ENCODE data around the gene STARD3.

STARD3 gene

DNA sequence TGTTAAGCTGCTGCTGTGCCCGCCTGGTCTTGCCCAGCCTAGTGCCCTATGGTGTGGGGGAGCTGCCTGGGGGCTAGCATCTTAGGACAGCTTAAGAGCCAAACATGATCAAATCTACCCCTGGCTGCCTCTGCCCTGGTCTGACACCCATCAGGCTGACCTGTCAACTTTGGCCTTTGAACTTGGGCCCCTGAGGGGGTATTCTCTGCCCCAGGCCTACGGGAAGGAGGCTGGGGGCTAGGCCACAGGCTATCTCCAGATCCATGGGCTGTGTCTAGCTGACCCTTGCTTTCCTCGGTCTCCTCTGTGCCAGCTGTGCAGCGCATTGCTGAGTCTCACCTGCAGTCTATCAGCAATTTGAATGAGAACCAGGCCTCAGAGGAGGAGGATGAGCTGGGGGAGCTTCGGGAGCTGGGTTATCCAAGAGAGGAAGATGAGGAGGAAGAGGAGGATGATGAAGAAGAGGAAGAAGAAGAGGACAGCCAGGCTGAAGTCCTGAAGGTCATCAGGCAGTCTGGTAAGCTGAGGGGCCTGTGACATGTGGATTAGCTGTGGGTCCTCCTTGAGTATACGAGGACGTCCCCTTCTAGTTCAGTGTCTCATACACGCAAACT, 3.3 kb upstream of the STARD3 start:
- no peak for DNase-seq
- intact Hi-C loops (cut with DNase I): no loop called here

DNA sequence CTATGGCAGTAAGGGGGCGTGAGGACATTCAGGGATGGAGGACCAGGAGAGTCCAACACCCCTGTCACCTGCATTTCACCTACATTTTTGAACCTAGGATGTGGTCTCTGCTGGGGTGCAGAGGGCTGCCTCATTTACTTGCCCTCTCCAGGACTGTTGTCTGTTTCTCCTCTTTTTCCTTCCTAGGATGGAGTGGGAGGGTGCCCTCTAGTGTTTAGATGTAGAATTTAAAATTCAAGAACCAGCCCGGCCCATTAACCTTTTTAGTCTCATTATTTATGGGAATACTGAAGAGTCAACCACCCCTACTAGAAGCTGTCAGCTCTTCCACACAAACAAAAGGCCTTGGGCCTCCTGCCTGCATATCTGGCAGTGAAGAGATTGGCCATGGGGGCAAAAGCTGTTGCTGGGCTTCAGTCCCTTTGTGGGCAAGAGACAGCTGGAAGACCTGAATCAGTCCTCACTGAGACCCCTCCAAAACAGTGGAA, 2.5 kb upstream of the STARD3 start:
- no peak for DNase-seq
- intact Hi-C loops (cut with DNase I): no loop called here

DNA sequence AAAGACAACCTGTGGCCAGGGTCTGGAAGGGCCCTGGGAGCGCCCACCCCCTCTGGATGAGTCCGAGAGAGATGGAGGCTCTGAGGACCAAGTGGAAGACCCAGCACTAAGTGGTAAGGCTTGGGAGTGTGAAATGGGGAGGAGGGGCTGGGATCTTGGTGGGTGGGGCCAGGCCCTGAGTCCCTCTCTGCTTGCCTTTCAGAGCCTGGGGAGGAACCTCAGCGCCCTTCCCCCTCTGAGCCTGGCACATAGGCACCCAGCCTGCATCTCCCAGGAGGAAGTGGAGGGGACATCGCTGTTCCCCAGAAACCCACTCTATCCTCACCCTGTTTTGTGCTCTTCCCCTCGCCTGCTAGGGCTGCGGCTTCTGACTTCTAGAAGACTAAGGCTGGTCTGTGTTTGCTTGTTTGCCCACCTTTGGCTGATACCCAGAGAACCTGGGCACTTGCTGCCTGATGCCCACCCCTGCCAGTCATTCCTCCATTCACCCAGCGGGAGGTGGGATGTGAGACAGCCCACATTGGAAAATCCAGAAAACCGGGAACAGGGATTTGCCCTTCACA, 1.2 kb upstream of the STARD3 start:
- intact Hi-C loops (cut with DNase I): loop anchor here (5.0 kb wide), 1 partner anchor 117 kb away; no protein-coding TSS in a partner anchor
- no peak for DNase-seq

DNA sequence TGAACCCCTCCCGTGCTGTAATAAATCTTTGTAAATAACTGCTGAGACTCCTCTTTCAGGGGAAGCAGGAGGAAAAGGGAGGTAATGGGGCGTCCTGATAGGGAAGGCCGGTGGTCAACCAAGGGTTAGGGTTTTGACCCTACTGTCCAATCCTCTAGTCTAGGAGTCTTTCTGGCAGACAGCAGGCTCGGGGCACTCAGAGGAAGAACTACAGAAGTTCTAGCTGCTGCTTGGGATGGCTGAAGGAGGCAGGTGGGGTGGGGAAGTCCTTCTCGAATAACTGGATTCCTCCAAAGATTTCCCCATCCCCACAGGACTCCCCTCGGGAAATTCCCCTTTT, 387 bp upstream of the STARD3 start:
- intact Hi-C loops (cut with DNase I): loop anchor here (5.0 kb wide), 1 partner anchor 116 kb away; no protein-coding TSS in a partner anchor
- DNase-seq: no peak

DNA sequence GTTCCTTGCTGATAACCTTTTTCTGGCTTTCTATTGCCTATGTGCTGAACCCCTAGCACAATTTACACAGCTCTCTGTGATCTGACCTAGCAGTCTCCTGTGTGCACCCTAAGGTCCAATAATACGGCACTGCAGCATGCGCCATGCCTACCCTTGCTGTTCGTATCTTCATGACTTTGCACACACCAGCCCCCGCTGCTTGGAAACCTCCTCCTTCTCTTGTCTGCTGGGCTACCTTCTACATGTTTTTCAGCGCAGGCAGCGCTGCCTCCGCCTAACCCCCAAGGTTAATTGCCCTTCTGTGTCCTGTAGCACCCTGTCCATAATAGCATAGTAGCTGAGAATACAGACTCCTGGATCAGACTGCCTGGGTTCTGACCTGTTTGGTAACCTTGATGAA, 1.4 kb downstream of the STARD3 start:
- no peak for DNase-seq
- intact Hi-C loops (cut with DNase I): loop anchor here (5.0 kb wide), 1 partner anchor 114 kb away; no protein-coding TSS in a partner anchor

DNA sequence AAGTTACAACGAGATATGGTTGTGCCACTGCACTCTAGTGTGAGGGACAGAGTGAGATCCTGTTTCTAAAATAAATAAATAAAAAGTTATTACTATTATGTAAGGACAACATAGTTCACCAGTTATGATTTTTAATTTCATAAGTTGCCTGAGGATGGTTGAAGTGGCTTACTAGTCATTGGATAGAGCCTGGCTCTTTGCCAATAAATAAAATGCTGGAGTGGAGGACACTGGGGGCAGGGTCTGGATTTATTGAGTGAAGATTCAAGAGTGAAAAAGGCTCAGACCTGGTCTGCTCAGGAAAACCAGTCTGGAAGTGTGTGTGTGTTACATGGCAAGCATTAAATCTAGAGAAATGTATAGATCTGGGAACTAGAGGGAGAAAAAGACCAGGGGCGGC, 2.1 kb downstream of the STARD3 start:
- intact Hi-C loops (cut with DNase I): loop anchor here (5.0 kb wide), 1 partner anchor 113 kb away; no protein-coding TSS in a partner anchor
- DNase-seq: no peak

DNA sequence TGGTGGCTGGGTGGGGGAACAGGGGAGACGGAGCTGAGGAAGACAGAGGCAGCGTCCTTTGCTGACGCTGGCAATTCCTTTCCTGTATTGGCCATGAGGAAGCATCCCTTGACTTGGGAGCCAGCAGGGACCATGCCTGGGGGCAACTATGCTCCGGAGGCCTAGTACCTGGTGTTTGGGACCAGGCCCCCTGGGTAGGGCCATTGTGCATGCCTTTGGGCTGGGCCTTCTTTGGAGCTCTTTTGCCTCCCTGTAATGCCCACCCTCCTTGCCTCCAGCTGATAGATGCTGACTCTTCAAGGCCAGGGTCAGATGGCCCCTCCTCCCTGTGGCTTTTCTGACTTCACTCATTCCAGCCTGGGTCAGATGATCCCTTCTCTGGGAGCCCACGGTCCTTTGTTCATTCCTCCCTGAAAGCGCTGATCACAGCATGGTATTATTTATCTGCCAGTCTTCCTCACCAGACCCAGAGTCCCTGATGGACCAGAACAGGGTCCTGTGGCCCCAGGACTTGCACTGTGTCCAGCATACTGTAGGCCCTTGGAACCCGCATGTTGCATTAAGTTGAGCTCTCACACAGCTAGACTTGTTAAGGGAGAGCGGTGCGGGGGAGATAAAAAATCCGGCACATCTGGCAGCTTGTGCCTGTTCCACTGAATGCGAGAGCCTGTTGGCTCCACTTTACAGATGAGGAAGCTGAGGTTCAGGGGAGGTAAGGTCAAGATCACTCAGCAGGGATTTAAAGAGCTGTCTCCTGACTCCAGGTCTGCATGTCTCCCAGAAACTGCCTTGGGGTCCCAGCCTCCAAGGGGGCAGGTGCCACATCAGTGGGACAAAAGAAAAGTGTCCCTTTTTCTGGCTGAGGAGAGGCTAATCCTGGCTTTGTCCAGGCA, 2.9 kb downstream of the STARD3 start:
- intact Hi-C loops (cut with DNase I): loop anchor here (5.0 kb wide), 1 partner anchor 112 kb away; no protein-coding TSS in a partner anchor
- no peak for DNase-seq

DNA sequence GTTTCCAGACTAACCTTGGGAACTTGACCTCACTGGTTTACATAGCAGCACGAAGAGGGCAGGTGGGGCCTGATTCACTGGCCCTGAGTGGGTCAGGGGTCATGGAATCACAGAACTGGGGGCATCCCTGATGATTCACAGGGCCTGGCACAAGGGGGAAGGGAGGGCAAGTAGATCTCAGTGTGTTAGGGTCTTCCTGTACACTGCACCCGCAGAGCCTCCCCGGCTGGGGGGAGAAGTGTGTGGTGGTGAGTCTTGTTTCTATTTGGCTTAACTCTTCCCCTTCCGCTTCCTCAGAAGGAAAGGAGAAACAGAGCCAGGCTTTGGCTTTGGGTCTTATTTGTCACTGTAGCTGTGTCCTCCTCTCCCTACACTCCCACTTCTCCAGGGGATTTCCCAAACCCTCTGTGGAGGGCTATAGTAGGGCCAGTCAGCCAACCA, 3.7 kb downstream of the STARD3 start:
- intact Hi-C loops (cut with DNase I): no loop called here
- no peak for DNase-seq

DNA sequence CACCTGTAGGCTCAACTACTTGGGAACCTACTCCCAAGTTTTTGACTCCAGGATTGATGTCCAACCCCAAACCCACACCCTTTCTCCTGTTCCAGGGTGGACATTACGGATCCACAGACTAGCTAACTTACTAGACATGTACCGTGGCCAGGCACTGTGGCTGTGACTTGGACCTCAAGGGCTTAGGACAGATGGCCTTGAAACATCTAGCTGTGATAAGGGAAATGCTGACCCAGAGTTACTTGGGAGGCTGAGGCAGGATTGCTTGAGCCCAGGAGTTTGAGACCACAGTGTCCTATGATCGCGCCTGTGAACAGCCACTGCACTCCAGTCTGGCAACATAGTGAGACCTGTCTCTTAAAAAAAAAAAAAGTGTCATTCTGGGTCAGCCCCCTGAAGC, 4.2 kb downstream of the STARD3 start:
- intact Hi-C loops (cut with DNase I): no loop called here
- DNase-seq: no peak

DNA sequence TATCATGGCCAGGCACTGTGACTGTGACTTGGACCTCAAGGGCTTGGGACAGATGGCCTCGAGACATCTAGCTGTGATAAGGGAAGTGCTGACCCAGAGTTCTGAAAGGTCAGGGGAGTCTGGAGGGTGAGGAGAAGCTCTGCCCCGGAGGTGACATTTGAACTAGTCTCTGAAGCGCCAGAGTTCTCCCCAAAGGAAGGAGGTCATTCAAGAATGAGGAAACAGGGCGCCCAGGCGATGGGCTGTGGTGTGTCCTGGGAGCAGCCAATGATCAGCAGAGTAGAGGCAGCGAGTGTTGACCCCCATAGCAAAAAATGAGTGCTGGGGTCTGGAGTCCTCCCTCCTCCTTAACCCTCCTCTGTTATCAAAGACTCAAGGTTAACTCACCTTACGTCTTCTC, 4.9 kb downstream of the STARD3 start:
- intact Hi-C loops (cut with DNase I): no loop called here
- no peak for DNase-seq

DNA sequence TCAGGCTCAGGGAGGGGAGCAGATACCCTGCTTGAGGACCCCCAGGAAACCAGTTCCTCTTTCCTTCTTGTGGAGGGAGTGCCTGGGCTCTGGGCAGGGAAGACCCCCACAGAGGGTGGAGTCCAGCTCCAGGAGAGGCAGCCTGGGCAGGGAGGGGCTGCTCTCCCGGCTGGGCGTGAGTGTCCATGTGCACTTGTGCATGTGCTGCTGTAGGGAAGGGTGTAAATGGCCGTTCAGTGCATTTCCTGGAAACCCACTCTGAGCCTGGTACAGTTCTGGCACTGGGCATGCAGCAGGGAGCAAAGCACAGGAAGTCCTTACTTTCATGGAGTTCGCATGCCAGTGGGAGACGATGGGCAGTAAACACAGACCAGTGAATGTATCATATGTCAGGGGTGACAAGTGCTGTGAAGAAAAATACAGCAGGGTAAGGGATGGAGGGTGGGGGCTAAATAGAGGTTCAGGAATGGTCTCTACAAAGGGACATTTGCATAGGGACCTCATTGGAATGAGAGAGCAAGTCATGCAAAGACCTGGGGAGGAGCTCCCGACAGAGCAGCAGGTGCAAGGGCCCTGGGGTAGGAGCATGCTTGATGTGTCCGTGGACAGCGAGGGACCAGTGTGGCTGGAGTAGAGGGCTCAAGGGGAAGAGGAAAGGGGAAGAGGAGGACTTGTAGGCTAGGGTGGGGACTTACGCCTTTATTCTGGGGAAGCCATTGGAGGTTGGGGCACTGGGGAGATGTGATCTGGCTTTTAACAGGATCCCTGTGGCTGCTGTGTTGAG, 5.5 kb downstream of the STARD3 start:
- intact Hi-C loops (cut with DNase I): no loop called here
- DNase-seq: no peak

DNA sequence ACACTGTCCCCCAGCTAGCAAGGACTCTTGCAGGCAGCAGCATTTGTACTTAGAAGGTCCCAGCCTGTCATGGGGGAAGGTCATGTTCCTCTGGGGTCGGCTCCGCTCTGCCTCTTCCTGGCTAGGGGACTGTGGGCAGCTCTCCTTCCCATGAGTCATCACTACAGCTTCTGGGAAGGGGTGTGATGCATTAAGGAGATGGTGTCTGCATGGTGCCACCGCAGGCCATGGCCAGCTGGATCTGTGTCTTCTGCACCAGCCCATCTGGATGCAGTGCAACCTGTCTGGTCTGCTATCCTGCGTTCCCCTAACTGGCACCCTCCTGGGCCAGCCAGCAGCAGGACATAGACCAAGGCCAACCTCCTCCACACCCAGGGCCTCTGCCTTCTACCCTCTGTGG, 6.3 kb downstream of the STARD3 start:
- DNase-seq: no peak
- intact Hi-C loops (cut with DNase I): no loop called here

DNA sequence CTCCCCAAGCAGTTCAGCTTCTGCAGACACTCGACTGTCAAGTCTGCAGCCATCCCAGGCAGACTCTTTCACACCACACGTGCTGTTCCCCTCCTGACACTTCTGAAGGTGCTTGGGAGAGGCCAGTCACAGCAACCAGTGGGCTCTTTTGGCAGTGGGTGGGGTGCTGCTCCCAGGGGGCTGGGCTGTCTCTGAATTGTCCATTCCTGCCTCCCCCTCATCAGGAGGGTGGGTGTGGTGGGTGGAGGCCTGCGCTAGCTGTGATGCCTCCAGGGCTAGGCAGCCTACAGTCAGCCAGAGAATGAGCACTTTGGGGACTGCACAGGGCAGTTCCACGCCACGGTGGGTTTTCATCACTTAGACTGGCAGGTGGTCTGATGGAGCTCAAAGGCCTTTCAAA, 10.3 kb downstream of the STARD3 start:
- no peak for DNase-seq
- intact Hi-C loops (cut with DNase I): no loop called here

DNA sequence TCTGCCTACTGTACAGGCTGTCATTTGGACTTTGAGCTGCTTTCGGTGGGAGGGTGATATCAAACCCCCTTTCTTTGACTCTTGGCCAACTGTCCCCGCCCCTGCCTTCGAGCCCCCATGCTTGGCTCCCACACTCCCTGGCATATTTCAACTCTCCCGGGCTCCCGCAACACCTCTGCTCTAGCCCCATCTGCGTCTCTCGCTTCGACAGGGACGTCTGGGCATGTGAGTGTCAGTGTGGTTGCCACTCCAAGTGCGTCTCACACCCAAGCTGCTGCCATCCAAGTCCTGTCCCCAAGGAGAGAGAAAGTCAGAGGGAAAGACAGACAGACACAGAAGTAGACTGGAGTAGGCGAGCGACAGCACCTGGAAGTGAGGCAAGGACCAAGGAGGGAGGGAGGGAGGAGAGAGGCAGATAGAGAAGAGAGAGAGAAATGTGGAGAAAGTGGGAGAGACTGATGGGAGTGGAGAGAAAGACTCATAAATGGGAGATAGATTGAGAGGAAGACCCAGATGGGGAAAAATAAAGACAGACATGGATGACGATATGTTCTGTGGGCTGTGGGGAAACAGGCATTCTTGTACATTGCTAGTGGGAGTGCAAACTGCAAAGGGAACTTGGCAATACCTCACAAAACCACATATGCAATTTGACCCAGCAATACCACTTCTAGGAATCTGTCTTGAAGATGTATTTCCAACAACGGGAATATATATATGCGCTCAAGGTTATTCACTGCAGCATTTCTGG, 11.8 kb downstream of the STARD3 start:
- intact Hi-C loops (cut with DNase I): no loop called here
- no peak for DNase-seq

DNA sequence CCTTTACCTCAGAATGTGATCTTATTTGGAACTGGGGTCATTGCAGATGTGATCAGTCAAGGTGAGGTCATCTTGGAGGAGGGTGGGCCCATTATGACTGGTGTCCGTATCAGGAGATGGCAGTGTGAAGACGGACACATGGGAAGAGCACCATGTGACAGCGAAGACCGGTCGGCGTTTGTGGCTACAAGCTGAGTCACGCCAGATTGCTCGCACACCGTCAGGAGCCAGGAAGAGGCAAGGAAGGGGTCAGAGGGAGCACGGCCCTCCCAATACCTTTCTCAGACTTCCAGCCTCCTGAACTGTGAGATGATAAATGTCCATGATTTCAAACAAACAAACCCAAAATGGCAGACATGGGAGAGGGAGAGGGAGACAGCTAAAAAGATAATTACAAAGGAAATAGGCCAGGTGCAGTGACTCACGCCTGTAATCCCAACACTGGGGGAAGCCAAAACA, 13.2 kb downstream of the STARD3 start:
- intact Hi-C loops (cut with DNase I): no loop called here
- DNase-seq: no peak

DNA sequence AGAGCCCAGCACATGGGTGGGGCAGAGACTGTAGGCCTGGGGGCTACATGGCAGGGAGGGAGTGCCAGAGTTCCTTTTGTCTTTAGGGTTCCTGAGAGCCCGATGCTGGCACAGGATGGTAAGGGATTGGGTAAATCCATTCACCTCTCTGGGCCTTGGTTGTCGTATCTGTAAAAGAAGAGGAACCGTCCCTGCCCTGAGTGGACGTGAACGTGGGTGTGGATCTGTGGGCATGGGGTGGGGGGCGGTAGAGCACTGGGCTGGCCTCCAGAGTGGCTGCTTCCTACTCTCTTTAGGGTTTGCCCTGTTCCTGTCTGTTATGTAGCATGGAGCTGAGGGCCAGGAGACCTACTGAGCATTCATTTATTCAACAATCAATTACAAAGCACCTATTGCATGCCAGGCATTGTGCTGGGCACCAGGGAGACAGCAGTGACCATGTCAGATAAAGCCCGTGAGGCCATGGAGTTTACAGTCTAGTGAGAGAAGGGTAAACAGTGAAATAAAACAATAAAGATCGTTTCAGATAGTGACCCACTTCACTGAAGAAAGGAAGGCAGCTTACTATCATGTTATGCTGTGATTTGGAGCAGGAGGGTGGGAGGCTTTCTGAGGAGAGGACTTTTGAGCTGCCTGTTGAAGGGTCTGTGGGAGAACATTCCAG, 15.1 kb downstream of the STARD3 start:
- DNase-seq: no peak
- intact Hi-C loops (cut with DNase I): no loop called here

DNA sequence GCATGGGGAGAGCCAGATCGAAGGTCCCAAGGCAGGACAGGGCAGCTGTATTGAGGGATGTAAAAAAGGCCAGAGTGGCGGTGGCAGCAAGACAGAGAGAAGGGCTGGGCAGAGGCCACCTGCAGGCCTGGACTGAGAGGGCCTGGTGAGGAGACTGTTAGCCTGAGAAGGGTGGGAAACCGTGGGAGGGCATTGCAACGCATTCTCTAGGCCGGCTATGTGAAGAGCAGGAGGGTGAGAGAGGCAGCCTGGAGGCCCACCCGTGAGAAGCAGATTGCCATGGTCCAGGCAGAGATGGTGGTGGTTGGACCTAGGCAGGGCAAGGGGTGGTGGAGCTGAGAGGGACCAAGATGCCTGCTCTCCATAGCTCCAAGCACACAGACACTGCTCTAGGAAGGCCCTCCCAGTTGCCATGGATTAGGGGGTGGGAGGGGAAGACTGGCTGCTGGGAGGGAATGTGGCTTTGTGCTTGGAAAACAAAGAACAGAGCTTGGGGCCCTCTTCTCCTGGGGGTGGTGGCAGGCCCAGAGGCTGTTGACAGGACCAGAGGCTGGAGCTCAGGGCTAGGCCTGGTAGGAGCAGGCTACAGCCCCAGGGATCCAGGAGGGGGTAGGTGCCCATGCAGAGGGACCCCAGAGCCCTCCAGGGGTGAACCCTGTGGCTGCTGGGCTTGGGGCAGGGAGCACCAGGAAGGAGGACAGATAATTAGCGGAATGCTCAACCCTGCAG, 15.8 kb downstream of the STARD3 start:
- DNase-seq: peak in 7 of 10 donors; percentile 37 to 94 (median 52)
- intact Hi-C loops (cut with DNase I): no loop called here

DNA sequence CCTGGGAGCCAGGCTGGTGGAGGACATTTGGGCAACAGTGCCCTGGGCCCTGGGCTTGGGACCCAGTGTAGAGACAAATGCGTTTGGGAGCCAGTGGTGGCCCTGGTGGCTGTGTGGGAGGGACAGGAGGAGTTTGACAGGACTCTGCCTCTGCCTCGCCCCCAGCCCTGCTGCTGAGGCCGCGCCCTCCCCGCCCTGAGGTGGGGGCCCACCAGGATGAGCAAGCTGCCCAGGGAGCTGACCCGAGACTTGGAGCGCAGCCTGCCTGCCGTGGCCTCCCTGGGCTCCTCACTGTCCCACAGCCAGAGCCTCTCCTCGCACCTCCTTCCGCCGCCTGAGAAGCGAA, 16.3 kb downstream of the STARD3 start:
- DNase-seq: no peak
- intact Hi-C loops (cut with DNase I): no loop called here

Data from posterior cingulate gyrus (tissue), 11 donors.